ENCODE data around the gene PHACTR3.
"Not testable (repeated sequence)": the region's sequence is repeated elsewhere in the genome, so short reads cannot be mapped to it uniquely, and the experiment has no call there.

PHACTR3 gene

GRCh38 chr20:59839400-59839799, 235.1 kb downstream of the PHACTR3 start:
- DNase-seq (ENCODE audit: low spot score) = no peak
- no peak for TF ChIP-seq CTCF (IDR thresholded peaks at IDR 0.05; ENCODE audit: extremely low read depth, insufficient read depth, missing control alignments)
- in situ Hi-C loops (cut with MboI; ENCODE audit: low pct_unique_long_range_greater_than_20kb, low sequenced_read_pairs, unreplicated experiment) = no loop called here

- in situ Hi-C loops (cut with MboI; ENCODE audit: low pct_unique_long_range_greater_than_20kb, low sequenced_read_pairs, unreplicated experiment) = no loop called here
- TF ChIP-seq CTCF (IDR thresholded peaks at IDR 0.05; ENCODE audit: extremely low read depth, insufficient read depth, missing control alignments) = no peak
- no peak for DNase-seq (ENCODE audit: low spot score)
These were observed 241.1 kb downstream of the PHACTR3 start for GRCh38 chr20:59845472-59845871.

- no peak for TF ChIP-seq CTCF (IDR thresholded peaks at IDR 0.05; ENCODE audit: extremely low read depth, insufficient read depth, missing control alignments)
- in situ Hi-C loops (cut with MboI; ENCODE audit: low pct_unique_long_range_greater_than_20kb, low sequenced_read_pairs, unreplicated experiment) = no loop called here
- DNase-seq (ENCODE audit: low spot score) = no peak
These were observed 243.8 kb downstream of the PHACTR3 start for GRCh38 chr20:59848182-59848581.

- peak; percentile 52 for TF ChIP-seq CTCF (IDR thresholded peaks at IDR 0.05; ENCODE audit: extremely low read depth, insufficient read depth, missing control alignments)
- DNase-seq (ENCODE audit: low spot score) = peak; percentile 41
- in situ Hi-C loops (cut with MboI; ENCODE audit: low pct_unique_long_range_greater_than_20kb, low sequenced_read_pairs, unreplicated experiment) = no loop called here
These were observed 245.8 kb downstream of the PHACTR3 start for GRCh38 chr20:59850018-59850641.

GRCh38 chr20:59856526-59856925, 252.2 kb downstream of the PHACTR3 start:
- DNase-seq (ENCODE audit: low spot score); in situ Hi-C loops (cut with MboI; ENCODE audit: low pct_unique_long_range_greater_than_20kb, low sequenced_read_pairs, unreplicated experiment): not testable (repeated sequence)

GRCh38 chr20:59856941-59857340, 252.6 kb downstream of the PHACTR3 start:
- in situ Hi-C loops (cut with MboI; ENCODE audit: low pct_unique_long_range_greater_than_20kb, low sequenced_read_pairs, unreplicated experiment); DNase-seq (ENCODE audit: low spot score): not testable (repeated sequence)

- DNase-seq (ENCODE audit: low spot score) = no peak
- TF ChIP-seq CTCF (IDR thresholded peaks at IDR 0.05; ENCODE audit: extremely low read depth, insufficient read depth, missing control alignments) = no peak
- in situ Hi-C loops (cut with MboI; ENCODE audit: low pct_unique_long_range_greater_than_20kb, low sequenced_read_pairs, unreplicated experiment) = no loop called here
These were observed 253.6 kb downstream of the PHACTR3 start for GRCh38 chr20:59857966-59858365.

GRCh38 chr20:59858425-59858824, 254.1 kb downstream of the PHACTR3 start:
- no peak for DNase-seq (ENCODE audit: low spot score)
- in situ Hi-C loops (cut with MboI; ENCODE audit: low pct_unique_long_range_greater_than_20kb, low sequenced_read_pairs, unreplicated experiment) = no loop called here
- no peak for TF ChIP-seq CTCF (IDR thresholded peaks at IDR 0.05; ENCODE audit: extremely low read depth, insufficient read depth, missing control alignments)

Measured in GM13977 (cell line).